ENCODE data around the gene ADORA3. TPM values are rescaled to one million over a fixed set of nuclear protein-coding genes. Genes with fewer than 3 reads are reported as not detected.

ADORA3 gene
- total RNA-seq, 1 experiment from 2014 or later, result not detected

GRCh38 chr1:111450185-111450584 lies 53.2 kb downstream of the ADORA3 start:
- Histone ChIP-seq H3K27me3 (replicated peaks; ENCODE audit: insufficient read depth, low read depth, low read length, poor library complexity) (no peaks in the 10 kb centered on the region), H3K4me3 (ENCODE audit: low read depth, low read length, poor library complexity, severe bottlenecking) (peak overlapping the region; percentile 85), H3K27ac (ENCODE audit: low read depth, low read length, poor library complexity, severe bottlenecking) (peak overlapping the region; percentile 91), H3K36me3 (ENCODE audit: insufficient read depth, low read length, poor library complexity, severe bottlenecking) (peaks cover 45% of the 10 kb centered on the region), H3K9me3 (ENCODE audit: low read depth, low read length, poor library complexity, severe bottlenecking) (no peaks in the 10 kb centered on the region), H3K4me1 (ENCODE audit: insufficient read depth, low read length, poor library complexity, severe bottlenecking) (peaks cover 19% of the 10 kb centered on the region)
- BruUV-seq (replicated peaks), result no TSS peak
- no peak for DNase-seq (ENCODE audit: low spot score)
- intact Hi-C loops (cut with micrococcal nuclease; ENCODE audit: unreplicated experiment), result no loop called here
- TF ChIP-seq EZH2 (IDR thresholded peaks at IDR 0.05; ENCODE audit: borderline replicate concordance, low read depth, low read length, poor library complexity, severe bottlenecking), result no peak
- TF ChIP-seq CTCF (conservative IDR thresholded peaks at IDR 0.05; ENCODE audit: low read depth, low read length), result no peak
- ChIA-PET POLR2A (ENCODE audit: low non-redundant PET) (no interaction called here), CTCF (no interaction called here)

- no TSS peak for BruUV-seq (replicated peaks)
Measured at GRCh38 chr1:111449703-111450017, 53.8 kb downstream of the ADORA3 start.

More at GRCh38 chr1:111449703-111450017, 53.8 kb downstream of the ADORA3 start:
- Histone ChIP-seq H3K27me3 (replicated peaks; ENCODE audit: insufficient read depth, low read depth, low read length, poor library complexity) (no peaks in the 10 kb centered on the region), H3K4me1 (ENCODE audit: insufficient read depth, low read length, poor library complexity, severe bottlenecking) (peaks cover 19% of the 10 kb centered on the region), H3K4me3 (ENCODE audit: low read depth, low read length, poor library complexity, severe bottlenecking) (peak overlapping the region; percentile 85), H3K36me3 (ENCODE audit: insufficient read depth, low read length, poor library complexity, severe bottlenecking) (peaks cover 45% of the 10 kb centered on the region), H3K27ac (ENCODE audit: low read depth, low read length, poor library complexity, severe bottlenecking) (peak overlapping the region; percentile 91), H3K9me3 (ENCODE audit: low read depth, low read length, poor library complexity, severe bottlenecking) (no peaks in the 10 kb centered on the region)
- intact Hi-C loops (cut with micrococcal nuclease; ENCODE audit: unreplicated experiment), result loop anchor here (5.0 kb wide), 1 partner anchor 308 kb away; the partner anchor contains the start of gene DDX20
- ChIA-PET CTCF (interaction anchor here (0.6 kb wide), 1 partner anchor 297 kb away, joined by 3 read pairs; no protein-coding TSS in a partner anchor), POLR2A (ENCODE audit: low non-redundant PET) (no interaction called here)
- no peak for DNase-seq (ENCODE audit: low spot score)
- TF ChIP-seq EZH2 (IDR thresholded peaks at IDR 0.05; ENCODE audit: borderline replicate concordance, low read depth, low read length, poor library complexity, severe bottlenecking) (no peak), CTCF (conservative IDR thresholded peaks at IDR 0.05; ENCODE audit: low read depth, low read length) (no peak)

Other genes starting within 250 kb of the ADORA3 start
- not detected in 2 replicates for gene CHIA, start 212.8 kb downstream of the ADORA3 start, total RNA-seq (2021)
- 1.3 TPM in 2 replicates for gene OVGP1, start 75.9 kb downstream of the ADORA3 start, total RNA-seq (2021)
- 56.1 and 67.9 TPM in 2 replicates for gene WDR77, start 54.4 kb downstream of the ADORA3 start, total RNA-seq (2021)
- gene ATP5PB, start 54.2 kb downstream of the ADORA3 start, total RNA-seq (2021), result 316 and 344 TPM in 2 replicates
- gene C1orf162, start 29.6 kb downstream of the ADORA3 start, total RNA-seq (2021), result 0.21 and 0.50 TPM in 2 replicates
- gene TMIGD3, start within 50 bp of the ADORA3 start, total RNA-seq (2021), result not detected in 2 replicates
- gene RAP1A, start 116.2 kb upstream of the ADORA3 start, total RNA-seq (2021), result 50.9 and 52.8 TPM in 2 replicates
- gene INKA2, start 235.8 kb upstream of the ADORA3 start, total RNA-seq (2021), result 0.62 and 0.74 TPM in 2 replicates